GM23248 (cell line): ENCODE results near the gene DENND1A. TPM values are rescaled to one million over a fixed set of nuclear protein-coding genes. Genes with fewer than 3 reads are reported as not detected.

Experiments
- DNase-seq: peaks from one replicate; pipeline ENCODE4 v3.0.0-alpha.2; 2015
- H2AFZ ChIP-seq: fragments of 200-600 bp; sonication (generic); 2 replicates; pipeline ENCODE4 v1.6.1; 2016; ENCODE audit warnings: antibody characterized with exemption
- H3F3A ChIP-seq: fragments of 200-600 bp; sonication (generic); 2 replicates; pipeline ENCODE4 v1.6.1; 2016; ENCODE audit warnings: mild to moderate bottlenecking, antibody characterized with exemption, mixed run types; ENCODE audit not compliant: insufficient read depth
- H3K27ac ChIP-seq: fragments of 200-600 bp; sonication (generic); 2 replicates; pipeline ENCODE4 v1.5.1; 2016; ENCODE audit warnings: mild to moderate bottlenecking
- H3K27me3 ChIP-seq: fragments of 200-600 bp; sonication (generic); replicated peaks from 2 replicates; pipeline ENCODE4 v1.6.1; 2016; ENCODE audit warnings: mild to moderate bottlenecking; ENCODE audit not compliant: insufficient read depth
- H3K36me3 ChIP-seq: fragments of 200-600 bp; sonication (generic); 2 replicates; pipeline ENCODE4 v1.6.1; 2016; ENCODE audit warnings: low read depth, mild to moderate bottlenecking
- H3K4me1 ChIP-seq: fragments of 200-600 bp; sonication (generic); 2 replicates; pipeline ENCODE4 v1.6.1; 2016; ENCODE audit warnings: mild to moderate bottlenecking; ENCODE audit not compliant: insufficient read depth
- H3K4me2 ChIP-seq: fragments of 200-600 bp; sonication (generic); one replicate; pipeline ENCODE4 v1.6.1; 2016; ENCODE audit warnings: mild to moderate bottlenecking; ENCODE audit not compliant: unreplicated experiment
- H3K4me3 ChIP-seq: fragments of 200-600 bp; sonication (generic); 2 replicates; pipeline ENCODE4 v1.5.1; 2016; ENCODE audit warnings: mild to moderate bottlenecking
- H3K79me2 ChIP-seq: fragments of 200-600 bp; sonication (generic); 2 replicates; pipeline ENCODE4 v1.6.1; 2016; ENCODE audit warnings: mild to moderate bottlenecking; ENCODE audit not compliant: insufficient read depth
- H3K9ac ChIP-seq: fragments of 200-600 bp; sonication (generic); 2 replicates; pipeline ENCODE4 v1.6.1; 2016; ENCODE audit warnings: mild to moderate bottlenecking
- H3K9me2 ChIP-seq: fragments of 200-600 bp; sonication (generic); 2 replicates; pipeline ENCODE4 v1.6.1; 2016; ENCODE audit warnings: mixed run types, mild to moderate bottlenecking, moderate library complexity; ENCODE audit not compliant: insufficient read depth
- H3K9me3 ChIP-seq: fragments of 200-600 bp; sonication (generic); one replicate; pipeline ENCODE4 v1.6.1; 2017; ENCODE audit warnings: low read depth
- H4K20me1 ChIP-seq: fragments of 200-600 bp; sonication (generic); 2 replicates; pipeline ENCODE4 v1.6.0; 2016; ENCODE audit not compliant: insufficient read depth
- EZH2 ChIP-seq: fragments of 200-600 bp; sonication (generic); IDR thresholded peaks from 2 replicates; pipeline ENCODE4 v1.6.1; 2018; ENCODE audit warnings: antibody characterized with exemption, mild to moderate bottlenecking; ENCODE audit not compliant: insufficient read depth, poor library complexity, severe bottlenecking
- EZH2phosphoT487 ChIP-seq: fragments of 200-600 bp; sonication (generic); IDR thresholded peaks from 2 replicates; pipeline ENCODE4 v1.6.1; 2018; ENCODE audit warnings: antibody characterized with exemption, moderate library complexity, mild to moderate bottlenecking, low read depth; ENCODE audit not compliant: insufficient read depth
- WGBS, 2 experiments: methylation state at CpG; one replicate each; pipeline ENCODE4 v1.1.6; 2015 to 2017; ENCODE audit warnings: low lambda C conversion rate in 2 of 2, low coverage in 1 of 2; ENCODE audit errors: missing lambda C conversion rate in 2 of 2; 5-methylcytosine and 5-hydroxymethylcytosine counted together
- in situ Hi-C: fragments of 300-500 bp; cut with MboI; formaldehyde crosslinking; loops from 2 replicates; pipeline ENCODE4 v1.15.0; 2020
- polyA plus RNA-seq: library from polyadenylated mRNA; unstranded; fragments of >200 nt; fragmentation: Nextera tagmentation; extraction: Ambion mirVana; gene quantifications from 2 replicates; pipeline ENCODE4 v1.2.1, GENCODE V29; 2016
- total RNA-seq: library from RNA; depleted of rRNA; stranded (reverse); fragments of >200 nt; shearing (Covaris generic); gene quantifications from 2 replicates; pipeline ENCODE4 v1.2.3, GENCODE V29; 2014

DENND1A gene
- total and polyA plus RNA-seq, 2 experiments from 2014 or later: 13.2 to 16.4 TPM

GRCh38 chr9:123523845-123524244 lies 406.1 kb downstream of the DENND1A start:
- no peaks in the 10 kb centered on the region for H3K9me2 ChIP-seq
- H4K20me1 ChIP-seq: no peaks in the 10 kb centered on the region
- H3K9ac ChIP-seq: no peak overlapping the region
- H2AFZ ChIP-seq: no peak overlapping the region
- TF ChIP-seq EZH2phosphoT487 (no peak), EZH2 (no peak)
- in situ Hi-C loops: no loop called here
- H3K9me3 ChIP-seq: no peaks in the 10 kb centered on the region
- WGBS, 2 experiments: 95 to 100% methylated on average over 2 of the region's 2 CpGs
- H3K36me3 ChIP-seq: no peaks in the 10 kb centered on the region
- no peak for DNase-seq
- no peaks in the 10 kb centered on the region for H3K79me2 ChIP-seq
- no peaks in the 10 kb centered on the region for H3F3A ChIP-seq
- H3K4me2 ChIP-seq: no peak overlapping the region
- H3K27ac ChIP-seq: no peak overlapping the region
- H3K4me1 ChIP-seq: no peaks in the 10 kb centered on the region
- H3K27me3 ChIP-seq: no peaks in the 10 kb centered on the region
- H3K4me3 ChIP-seq: no peak overlapping the region

GRCh38 chr9:123523001-123523400 lies 406.9 kb downstream of the DENND1A start:
- Histone ChIP-seq H2AFZ (no peak overlapping the region), H3F3A (no peaks in the 10 kb centered on the region), H3K27me3 (no peaks in the 10 kb centered on the region), H3K4me3 (no peak overlapping the region), H3K9me3 (no peaks in the 10 kb centered on the region), H3K9me2 (no peaks in the 10 kb centered on the region), H4K20me1 (no peaks in the 10 kb centered on the region), H3K36me3 (no peaks in the 10 kb centered on the region), H3K9ac (no peak overlapping the region), H3K27ac (no peak overlapping the region), H3K4me1 (no peaks in the 10 kb centered on the region), H3K4me2 (no peak overlapping the region), H3K79me2 (no peaks in the 10 kb centered on the region)
- no peak for DNase-seq
- in situ Hi-C loops: no loop called here
- WGBS, 2 experiments: 92 to 94% methylated on average over 6 of the region's 6 CpGs
- TF ChIP-seq EZH2: no peak
- TF ChIP-seq EZH2phosphoT487: no peak

- H3K4me2 ChIP-seq: no peak overlapping the region
- no peak for TF ChIP-seq EZH2phosphoT487
- no peak for TF ChIP-seq EZH2
- 76 to 82% methylated on average over 2 of the region's 2 CpGs for WGBS, 2 experiments
- in situ Hi-C loops: no loop called here
- DNase-seq: no peak
- H3K9me2 ChIP-seq: no peaks in the 10 kb centered on the region
- H3K4me3 ChIP-seq: no peak overlapping the region
- H3K36me3 ChIP-seq: no peaks in the 10 kb centered on the region
- no peaks in the 10 kb centered on the region for H3F3A ChIP-seq
- H3K27me3 ChIP-seq: no peaks in the 10 kb centered on the region
- no peak overlapping the region for H3K27ac ChIP-seq
- no peak overlapping the region for H2AFZ ChIP-seq
- H3K4me1 ChIP-seq: no peaks in the 10 kb centered on the region
- no peaks in the 10 kb centered on the region for H3K9me3 ChIP-seq
- H3K9ac ChIP-seq: no peak overlapping the region
- H3K79me2 ChIP-seq: no peaks in the 10 kb centered on the region
- H4K20me1 ChIP-seq: no peaks in the 10 kb centered on the region
These were observed 407.7 kb downstream of the DENND1A start for GRCh38 chr9:123522251-123522650.

- Histone ChIP-seq H3K9ac (no peak overlapping the region), H3K4me3 (no peak overlapping the region), H3F3A (no peaks in the 10 kb centered on the region), H3K36me3 (no peaks in the 10 kb centered on the region), H3K9me3 (no peaks in the 10 kb centered on the region), H3K27me3 (no peaks in the 10 kb centered on the region), H2AFZ (no peak overlapping the region), H3K9me2 (no peaks in the 10 kb centered on the region), H3K4me1 (no peaks in the 10 kb centered on the region), H3K79me2 (no peaks in the 10 kb centered on the region), H4K20me1 (no peaks in the 10 kb centered on the region), H3K4me2 (no peak overlapping the region), H3K27ac (no peak overlapping the region)
- 7 to 8% methylated on average over 1 of the region's 1 CpG for WGBS, 2 experiments
- DNase-seq: no peak
- no peak for TF ChIP-seq EZH2
- in situ Hi-C loops: no loop called here
These were observed 411.6 kb downstream of the DENND1A start for GRCh38 chr9:123518338-123518737.

- H4K20me1 ChIP-seq: no peaks in the 10 kb centered on the region
- H3K4me3 ChIP-seq: no peak overlapping the region
- peak; percentile 33 for DNase-seq
- H3K27me3 ChIP-seq: no peaks in the 10 kb centered on the region
- H3K4me1 ChIP-seq: no peaks in the 10 kb centered on the region
- no peaks in the 10 kb centered on the region for H3K9me3 ChIP-seq
- WGBS, 2 experiments: 99 to 100% methylated on average over 4 of the region's 4 CpGs
- H3K9ac ChIP-seq: no peak overlapping the region
- TF ChIP-seq EZH2phosphoT487 (no peak), EZH2 (no peak)
- H3K79me2 ChIP-seq: no peaks in the 10 kb centered on the region
- H3F3A ChIP-seq: no peaks in the 10 kb centered on the region
- H3K27ac ChIP-seq: no peak overlapping the region
- H3K4me2 ChIP-seq: no peak overlapping the region
- H3K36me3 ChIP-seq: no peaks in the 10 kb centered on the region
- no peak overlapping the region for H2AFZ ChIP-seq
- in situ Hi-C loops: no loop called here
- H3K9me2 ChIP-seq: no peaks in the 10 kb centered on the region
These were observed 412.4 kb downstream of the DENND1A start for GRCh38 chr9:123517512-123517911.
